ENCODE measurements around the gene ITGA6.

Gene ITGA6

GRCh38 chr2:172442072-172442895, 14.9 kb downstream of the ITGA6 start:
- DNase-seq = peak; percentile 49

DNA sequence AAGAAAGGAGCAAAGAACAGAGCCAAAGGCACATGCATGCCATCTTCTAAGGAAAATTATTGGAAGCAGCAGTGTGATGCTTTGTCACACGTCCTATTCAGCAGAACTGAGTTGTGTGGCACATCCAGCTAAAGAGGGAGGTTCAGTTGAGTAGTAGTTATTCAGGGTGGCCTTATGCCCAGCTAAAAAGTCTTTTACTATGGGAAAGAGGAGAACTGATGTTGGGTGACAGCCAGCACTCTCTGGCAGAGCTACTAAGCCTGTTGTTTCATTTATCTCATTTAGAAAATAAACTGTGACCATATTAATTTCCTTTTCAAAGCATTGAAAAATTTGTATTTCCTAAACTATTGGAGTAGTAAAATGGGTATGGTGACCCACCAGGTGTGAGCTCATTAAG, 18.5 kb downstream of the ITGA6 start:
- DNase-seq = no peak

GRCh38 chr2:172446474-172447063, 19.2 kb downstream of the ITGA6 start:
- DNase-seq = no peak

DNA sequence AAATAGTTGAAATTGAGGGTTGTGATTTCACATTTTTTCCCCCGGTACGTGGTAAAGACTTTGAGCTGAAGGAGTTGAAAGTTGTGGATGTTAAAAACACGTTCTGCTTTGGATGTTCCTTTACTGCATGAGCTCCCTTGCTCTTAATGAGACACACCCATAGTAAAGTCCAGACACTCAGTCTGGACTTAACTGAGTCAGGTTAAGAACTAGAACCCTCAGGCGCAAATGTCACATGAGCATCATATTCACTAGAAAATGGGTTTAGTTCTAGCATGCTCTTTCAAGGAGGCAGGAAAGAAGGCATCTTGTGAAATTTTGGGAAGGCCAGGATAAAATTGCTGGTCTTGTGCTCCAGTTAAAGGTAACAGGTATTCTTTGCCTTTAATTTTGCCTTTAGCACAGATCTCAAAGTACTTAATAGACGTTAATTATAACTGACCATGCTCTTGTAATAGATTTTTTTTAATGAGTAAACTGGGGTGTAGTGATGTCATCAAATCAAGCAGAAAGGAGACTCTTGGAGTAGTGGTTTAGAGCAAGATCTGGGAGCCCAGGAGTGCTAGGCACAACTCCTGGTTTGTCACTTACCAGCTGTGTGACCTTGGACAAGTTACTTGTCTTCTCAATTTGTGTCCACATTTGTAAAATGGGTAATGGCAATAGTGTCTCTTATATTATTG, 20.6 kb downstream of the ITGA6 start:
- no peak for DNase-seq

DNA sequence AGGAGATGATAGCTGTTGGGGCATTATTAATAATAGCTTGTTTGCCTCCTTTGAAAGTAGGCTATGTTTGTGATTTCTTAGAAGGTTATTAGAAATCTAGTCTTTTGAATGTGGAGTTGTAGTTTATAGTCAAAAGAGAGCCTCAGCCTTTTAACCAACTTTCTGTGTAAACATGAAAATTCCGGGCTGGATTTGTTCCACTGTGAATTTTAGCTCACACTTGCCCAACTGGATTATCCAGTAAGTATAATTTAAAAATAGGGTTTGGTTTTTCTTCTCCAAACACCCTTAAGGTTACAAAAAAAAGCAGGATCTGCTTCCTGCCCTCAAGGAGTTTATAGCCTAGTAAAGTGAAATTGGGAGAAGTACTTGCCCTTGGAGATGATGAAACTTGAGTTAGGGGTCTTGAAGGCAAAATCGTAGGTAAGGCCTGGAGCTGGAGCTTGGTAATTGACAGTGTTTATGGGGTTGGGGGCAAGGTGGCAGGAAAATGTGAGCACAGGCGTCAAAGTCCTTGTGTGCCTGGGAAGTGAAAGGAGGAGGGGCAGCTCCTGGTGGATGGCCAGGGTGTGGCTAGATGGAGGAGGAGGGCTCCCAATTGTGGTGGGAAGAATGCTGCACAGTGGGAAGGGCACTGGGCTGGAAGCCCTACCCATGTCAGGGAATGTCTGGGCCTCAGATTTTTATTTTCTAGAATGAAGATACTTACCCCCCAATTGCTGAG, 21.3 kb downstream of the ITGA6 start:
- DNase-seq = no peak

- no peak for DNase-seq
Observed at GRCh38 chr2:172449911-172450550, 22.6 kb downstream of the ITGA6 start.

DNA sequence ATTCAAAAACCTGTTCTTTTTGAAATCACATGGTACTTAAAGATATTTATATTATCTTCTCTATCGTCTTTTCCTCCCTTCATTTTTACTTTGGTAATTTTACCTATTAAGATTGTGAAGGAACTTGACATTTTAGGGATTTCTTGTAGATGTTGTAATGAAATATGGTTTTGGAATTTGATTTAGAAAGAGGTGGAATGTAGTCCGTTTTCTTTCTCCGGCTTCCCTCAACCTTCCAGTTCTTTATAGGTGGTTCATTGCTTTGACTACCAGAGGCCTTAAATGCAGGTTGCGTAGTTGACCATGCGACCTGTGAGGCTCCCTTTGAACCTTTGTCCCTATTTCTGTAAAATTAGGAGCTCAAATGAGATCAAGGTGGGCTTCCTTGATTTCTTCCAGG, 24.5 kb downstream of the ITGA6 start:
- no peak for DNase-seq

DNA sequence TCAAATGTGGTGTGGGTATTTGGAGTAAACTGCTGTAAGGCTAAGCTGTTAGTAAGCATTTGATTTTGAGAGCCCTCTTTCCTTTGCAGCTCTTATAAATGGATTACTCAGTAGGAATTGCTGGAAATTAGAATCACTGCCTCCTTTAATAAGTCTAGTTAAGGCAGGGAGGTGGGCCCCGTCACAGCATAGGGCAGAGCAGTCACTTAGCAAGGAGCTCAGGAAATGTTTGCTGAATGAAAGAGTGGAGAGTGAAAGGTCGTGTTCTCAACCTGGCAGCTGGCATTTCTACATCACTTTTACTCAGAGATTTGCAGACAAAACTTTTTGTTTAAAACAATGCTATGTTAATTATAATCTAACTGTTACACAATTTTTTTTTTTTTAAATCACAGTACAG, 25.5 kb downstream of the ITGA6 start:
- DNase-seq = no peak

- DNase-seq = no peak
Observed at GRCh38 chr2:172454404-172455120, 27.2 kb downstream of the ITGA6 start.

- DNase-seq = no peak
Observed at GRCh38 chr2:172455121-172455515, 27.7 kb downstream of the ITGA6 start.

DNA sequence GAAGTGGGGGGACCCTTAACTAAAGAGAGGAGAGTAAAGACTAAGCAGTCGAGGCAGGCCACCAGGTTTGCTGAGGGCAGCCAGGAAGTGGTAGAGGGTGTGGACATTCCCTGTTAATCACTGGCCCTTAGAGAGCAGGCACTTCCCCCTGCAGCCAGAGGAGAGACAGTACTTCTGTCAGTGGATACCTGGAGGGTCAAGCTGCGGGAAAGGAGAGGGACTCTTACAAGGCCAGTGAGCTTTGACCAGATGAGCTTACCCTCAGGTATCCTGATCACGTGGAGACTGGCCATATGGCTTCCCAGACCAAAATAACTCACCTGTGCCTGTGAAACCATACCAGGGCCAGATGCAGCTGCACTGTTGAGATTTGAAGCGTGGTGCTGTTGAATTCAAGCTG, 28.6 kb downstream of the ITGA6 start:
- DNase-seq = no peak

DNA sequence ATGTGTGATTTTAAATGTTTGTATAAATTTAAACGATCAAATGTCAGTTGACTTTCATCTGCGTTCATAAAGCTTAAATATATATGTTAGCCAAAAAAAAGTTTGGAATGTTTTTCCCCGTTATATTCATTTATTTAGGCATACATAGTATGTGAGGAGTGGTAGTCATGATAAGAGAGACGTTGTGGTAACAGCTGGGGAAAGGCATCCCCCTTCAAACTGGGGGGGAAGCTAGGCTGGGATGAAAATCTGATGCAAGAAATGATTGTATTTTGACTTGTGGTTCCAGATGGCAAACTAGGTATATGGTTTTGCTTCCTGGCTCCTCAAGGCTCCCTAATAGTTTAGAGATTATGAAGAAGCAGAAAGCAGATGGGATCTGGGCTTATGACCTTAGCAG, 30.1 kb downstream of the ITGA6 start:
- no peak for DNase-seq

DNA sequence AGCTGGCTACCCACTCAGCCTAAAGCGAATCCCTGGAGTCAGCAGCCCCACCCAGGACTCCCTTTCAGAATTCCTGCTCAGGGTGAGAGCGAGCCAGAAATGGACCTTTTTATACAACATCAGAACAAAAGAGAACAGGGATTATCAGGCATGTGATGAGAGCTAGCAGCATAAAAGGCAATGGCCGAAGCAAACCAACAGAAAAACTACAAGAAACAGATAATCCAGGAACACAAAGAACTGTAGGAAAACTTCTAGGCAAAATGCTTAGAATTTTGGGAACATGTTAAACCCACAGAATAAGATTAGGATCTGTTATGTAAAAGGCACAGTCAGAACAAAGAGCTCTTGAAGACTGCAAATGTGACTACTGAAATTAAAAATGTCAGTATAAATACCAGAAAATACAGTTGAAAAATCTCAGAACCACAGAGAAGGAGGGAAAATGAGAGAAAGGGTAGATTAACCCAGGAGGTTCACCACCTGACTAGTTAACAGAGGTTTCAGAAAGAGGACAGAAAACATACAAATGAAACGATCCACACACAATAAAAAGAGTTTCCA, 31.3 kb downstream of the ITGA6 start:
- no peak for DNase-seq

DNA sequence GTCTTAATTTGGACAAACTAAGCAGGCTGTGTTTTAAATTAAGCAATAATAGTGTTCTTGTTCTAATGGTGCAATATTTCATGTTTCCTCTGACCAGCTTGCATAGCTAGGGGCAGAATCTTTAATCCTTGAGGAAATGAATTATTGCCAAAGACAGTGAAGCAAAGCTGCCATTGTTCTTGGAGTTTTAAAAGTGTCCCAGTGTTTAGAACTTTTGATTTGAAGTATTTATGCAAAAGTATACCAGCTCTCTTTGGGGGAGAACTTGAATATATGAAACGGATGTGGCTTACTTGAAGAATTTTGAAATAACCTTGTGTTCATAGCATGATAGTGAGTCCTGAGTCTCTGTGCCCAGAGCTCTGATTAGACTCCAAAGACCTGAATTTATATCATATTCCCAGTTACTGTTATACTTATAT, 33.4 kb downstream of the ITGA6 start:
- DNase-seq = no peak

DNA sequence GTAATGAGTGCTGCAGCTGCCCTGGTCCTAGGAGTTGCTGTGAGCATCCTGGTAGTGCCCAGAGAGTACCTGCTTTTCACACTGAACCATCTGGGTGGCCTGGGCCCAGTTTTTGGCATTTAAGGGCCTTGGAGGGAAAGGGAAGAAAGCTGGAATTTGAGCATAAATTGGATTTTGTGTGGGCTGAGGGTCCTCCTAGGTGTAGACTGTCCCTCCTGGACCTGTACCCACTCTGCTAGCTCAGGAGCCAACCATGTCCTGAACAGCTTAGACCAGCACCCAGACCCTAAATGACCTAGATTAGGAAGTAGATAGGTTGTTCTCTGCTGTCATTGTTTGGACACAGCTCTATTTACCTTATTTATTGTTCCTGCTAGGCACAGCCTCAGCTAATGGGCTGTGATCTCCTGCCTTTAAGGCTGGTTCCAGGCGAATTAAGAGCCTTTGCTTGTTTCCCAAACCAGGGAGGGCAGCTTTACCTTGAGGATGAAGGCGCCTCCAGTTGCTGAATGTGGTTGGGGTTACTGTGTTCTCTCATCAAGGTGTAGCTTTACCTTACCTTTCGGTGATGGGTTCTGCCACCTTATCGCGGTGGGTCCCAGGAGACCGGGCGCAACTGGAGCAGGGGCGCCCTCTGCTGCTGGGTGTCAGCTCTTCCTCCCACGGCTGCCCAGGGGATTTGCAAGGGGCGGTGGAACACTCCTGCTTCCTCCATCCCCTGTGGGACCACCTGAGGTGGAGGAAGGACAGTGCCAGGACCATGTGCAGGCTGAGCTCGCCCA, 34.4 kb downstream of the ITGA6 start:
- peak; percentile 81 for DNase-seq

- no peak for DNase-seq
Observed at GRCh38 chr2:172462373-172462848, 35.0 kb downstream of the ITGA6 start.

GRCh38 chr2:172462849-172463381, 35.5 kb downstream of the ITGA6 start:
- DNase-seq = no peak

GRCh38 chr2:172464400-172465129, 37.2 kb downstream of the ITGA6 start:
- no peak for DNase-seq

GRCh38 chr2:172465417-172466334, 38.3 kb downstream of the ITGA6 start:
- peak; percentile 59 for DNase-seq

All from stimulated activated CD4-positive, alpha-beta T cell treated with anti-CD3 and anti-CD28 coated beads, Interleukin-12 subunit alpha, Interleukin-12 subunit beta, amount 100 ng/mL, for 4 hours (primary cell).